ENCODE results near the gene CCDC195.
A peak's percentile ranks its signal among the peaks of the same experiment; 100 is the strongest.
"Not testable (repeated sequence)": the region's sequence is repeated elsewhere in the genome, so short reads cannot be mapped to it uniquely, and the experiment has no call there.

CCDC195 gene

DNA sequence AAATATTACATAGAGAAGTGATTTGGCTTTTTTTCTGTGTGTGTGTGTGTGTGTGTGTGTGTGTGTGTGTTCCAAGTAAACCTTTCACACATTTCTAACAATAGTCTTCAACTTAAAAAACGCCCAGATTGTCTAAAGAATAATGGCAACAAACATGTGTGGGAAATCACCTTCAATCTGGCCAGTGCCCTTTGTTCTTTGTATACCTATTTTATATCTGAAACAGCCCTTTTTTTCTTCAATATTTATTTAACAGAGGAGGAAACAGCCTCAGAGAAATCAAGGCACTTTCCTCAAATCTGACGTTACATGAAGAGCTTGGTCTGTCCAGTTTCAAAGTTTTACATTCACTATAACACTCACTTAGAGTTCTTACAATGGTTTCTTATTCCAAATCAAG is 25.3 kb downstream of the CCDC195 start:
- DNase-seq (ENCODE audit: low spot score) = no peak

DNA sequence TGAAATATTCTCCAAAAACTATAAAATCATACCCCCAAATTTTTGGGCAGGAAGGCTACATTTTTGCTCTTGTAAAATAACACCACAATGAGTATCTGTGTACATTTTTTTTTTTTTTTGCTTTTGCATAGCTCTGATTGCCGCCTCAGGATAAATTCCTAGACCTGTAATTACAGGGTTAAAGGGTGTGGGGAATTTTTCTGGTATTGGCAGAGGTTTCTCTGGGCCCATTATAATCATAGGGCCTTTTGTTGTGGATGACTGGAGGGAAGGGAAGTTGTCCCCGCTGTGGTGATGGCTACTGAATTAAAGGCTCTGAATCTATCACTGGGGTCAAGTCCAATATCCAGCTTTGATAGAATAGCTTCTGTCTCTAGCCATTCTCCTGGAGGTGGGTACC is 26.6 kb downstream of the CCDC195 start:
- DNase-seq (ENCODE audit: low spot score) = no peak

DNA sequence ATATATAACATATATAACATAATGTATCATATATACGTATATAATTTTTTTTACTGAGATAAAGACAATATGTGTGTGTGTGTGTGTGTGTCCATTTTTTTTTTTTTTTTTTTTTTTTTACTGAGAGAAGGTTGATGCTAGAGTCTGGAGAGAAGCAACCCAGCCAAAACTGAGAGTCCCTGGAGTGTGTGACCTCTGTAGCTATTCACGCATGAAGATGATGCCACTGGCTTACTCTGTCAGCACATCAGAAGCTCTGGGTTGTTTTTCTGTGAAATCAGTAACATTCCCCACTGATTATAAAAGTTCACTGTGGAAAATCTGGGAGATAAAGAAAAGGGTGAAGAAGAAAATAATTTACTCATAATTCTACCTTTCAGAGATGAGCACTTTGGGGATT is 27.2 kb downstream of the CCDC195 start:
- DNase-seq (ENCODE audit: low spot score) = no peak

DNA sequence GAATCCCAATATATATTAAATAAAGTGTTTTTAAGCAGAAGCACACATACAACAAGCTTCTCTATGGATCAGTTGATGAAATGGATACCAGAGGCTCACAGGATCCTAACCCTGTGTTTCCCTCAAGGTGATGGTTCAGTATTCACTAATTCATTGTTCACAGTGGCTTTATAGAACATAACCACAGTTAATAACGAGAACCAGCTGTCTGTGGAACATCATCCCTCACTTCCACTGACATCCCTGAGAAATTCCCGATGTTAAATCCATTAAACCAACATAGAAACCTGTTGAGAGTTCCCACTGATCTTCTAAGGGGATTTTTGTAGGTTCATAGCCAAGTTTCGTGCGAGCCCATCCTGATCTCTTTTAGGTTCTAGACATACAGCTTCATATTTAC is 29.0 kb downstream of the CCDC195 start:
- no peak for DNase-seq (ENCODE audit: low spot score)

DNA sequence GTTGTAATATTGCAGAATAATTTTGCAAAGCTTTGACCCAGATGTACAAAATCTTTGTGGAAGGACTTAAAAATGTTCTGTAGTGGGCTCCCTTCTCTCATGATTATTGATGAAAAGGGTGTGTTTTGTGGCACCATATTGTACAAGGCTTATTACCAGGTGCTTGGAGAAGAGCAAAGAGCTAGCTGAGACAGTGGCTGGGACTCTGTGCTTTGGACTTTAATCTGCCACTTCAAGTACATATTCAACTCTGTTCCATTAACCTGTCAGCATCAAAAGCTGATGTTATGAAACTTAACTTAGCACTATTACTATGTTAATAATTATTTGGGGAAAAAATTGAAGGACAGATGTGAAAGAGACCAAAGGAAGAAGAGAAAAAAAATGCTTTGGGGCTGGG is 31.0 kb downstream of the CCDC195 start:
- DNase-seq (ENCODE audit: low spot score) = no peak

- peak; percentile 4 for DNase-seq (ENCODE audit: low spot score)
Observed at GRCh38 chr2:224682134-224682533, 34.0 kb downstream of the CCDC195 start.

- DNase-seq (ENCODE audit: low spot score) = no peak
Observed at GRCh38 chr2:224671731-224672130, 44.4 kb downstream of the CCDC195 start.

DNA sequence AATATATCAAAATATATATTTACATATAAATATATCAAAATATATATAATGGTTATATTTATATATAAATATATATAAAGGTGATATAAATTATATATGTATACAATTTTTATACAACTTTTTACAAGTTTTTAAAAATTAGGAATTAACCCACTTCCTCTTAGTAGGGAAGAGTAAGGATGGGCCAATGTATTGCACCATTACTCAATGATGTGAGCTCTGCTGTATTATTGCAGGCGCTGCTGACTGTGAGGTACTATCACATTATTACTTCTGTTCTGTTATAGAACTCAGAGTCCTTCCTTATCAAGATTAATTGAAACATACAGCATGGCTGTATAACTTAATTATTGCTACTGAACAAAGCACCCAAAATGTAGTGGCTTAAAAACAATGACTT is 46.0 kb downstream of the CCDC195 start:
- no peak for DNase-seq (ENCODE audit: low spot score)

DNA sequence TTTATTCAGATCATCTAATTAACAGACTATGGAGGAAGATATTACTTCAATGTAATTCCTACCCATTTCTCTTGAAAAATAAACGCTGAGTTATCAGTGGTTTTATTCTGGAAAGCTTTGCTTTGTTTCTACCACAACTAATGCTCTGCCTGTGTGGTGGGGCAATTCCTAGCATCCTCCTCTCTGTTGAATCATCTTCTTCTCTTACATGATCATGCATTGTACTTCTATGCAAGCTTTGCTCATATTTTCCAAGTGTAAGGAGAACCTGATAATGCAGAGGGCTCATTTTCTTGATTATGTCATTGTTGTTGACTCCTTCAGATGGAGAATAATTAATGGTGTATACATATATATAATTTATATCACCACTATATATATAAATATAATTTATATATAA is 46.7 kb downstream of the CCDC195 start:
- DNase-seq (ENCODE audit: low spot score) = no peak

- DNase-seq (ENCODE audit: low spot score) = no peak
Observed at GRCh38 chr2:224668123-224668909, 47.8 kb downstream of the CCDC195 start.

GRCh38 chr2:224666951-224667553 is 49.1 kb downstream of the CCDC195 start:
- DNase-seq (ENCODE audit: low spot score) = no peak

- not testable (repeated sequence) for DNase-seq (ENCODE audit: low spot score)
Observed at GRCh38 chr2:224663322-224663721, 52.8 kb downstream of the CCDC195 start.

DNA sequence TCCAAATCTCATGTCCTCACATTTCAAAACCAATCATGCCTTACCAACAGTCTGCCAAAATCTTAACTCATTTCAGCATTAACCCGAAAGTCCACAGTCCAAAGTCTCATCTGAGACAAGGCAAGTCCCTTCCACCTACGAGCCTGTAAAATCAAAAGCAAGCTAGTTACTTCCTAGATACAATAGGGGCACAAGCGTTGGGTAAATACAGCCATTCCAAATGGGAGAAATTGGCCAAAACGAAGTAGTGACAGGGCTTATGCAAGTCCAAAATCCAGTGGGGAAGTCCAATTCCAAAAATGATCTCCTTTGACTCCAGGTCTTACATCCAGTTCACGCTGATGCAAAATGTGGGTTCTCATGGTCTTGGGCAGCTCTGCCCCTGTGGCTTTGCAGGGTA is 54.5 kb downstream of the CCDC195 start:
- DNase-seq (ENCODE audit: low spot score) = not testable (repeated sequence)

- DNase-seq (ENCODE audit: low spot score) = no peak
Observed at GRCh38 chr2:224659714-224660113, 56.5 kb downstream of the CCDC195 start.

- DNase-seq (ENCODE audit: low spot score) = no peak
Observed at GRCh38 chr2:224658780-224659405, 57.3 kb downstream of the CCDC195 start.

DNA sequence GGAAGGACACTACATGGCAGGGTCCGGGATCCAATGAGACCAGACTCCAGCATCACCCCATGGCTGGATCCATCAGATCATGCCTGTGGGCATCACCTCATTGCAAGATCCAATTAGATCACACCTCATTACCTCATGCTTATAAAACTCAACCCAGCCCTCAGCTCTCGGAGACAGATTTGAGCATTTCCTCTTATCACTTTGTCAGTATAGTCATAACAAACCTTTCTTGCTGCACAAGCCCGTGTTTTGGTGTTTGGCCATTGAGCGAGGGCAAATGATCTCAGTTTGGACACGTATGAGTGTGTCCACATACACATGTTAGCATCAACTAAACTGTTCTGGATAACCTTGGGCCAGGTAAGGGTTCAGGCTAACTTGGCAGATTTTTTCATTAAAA is 58.8 kb downstream of the CCDC195 start:
- DNase-seq (ENCODE audit: low spot score) = no peak

DNA sequence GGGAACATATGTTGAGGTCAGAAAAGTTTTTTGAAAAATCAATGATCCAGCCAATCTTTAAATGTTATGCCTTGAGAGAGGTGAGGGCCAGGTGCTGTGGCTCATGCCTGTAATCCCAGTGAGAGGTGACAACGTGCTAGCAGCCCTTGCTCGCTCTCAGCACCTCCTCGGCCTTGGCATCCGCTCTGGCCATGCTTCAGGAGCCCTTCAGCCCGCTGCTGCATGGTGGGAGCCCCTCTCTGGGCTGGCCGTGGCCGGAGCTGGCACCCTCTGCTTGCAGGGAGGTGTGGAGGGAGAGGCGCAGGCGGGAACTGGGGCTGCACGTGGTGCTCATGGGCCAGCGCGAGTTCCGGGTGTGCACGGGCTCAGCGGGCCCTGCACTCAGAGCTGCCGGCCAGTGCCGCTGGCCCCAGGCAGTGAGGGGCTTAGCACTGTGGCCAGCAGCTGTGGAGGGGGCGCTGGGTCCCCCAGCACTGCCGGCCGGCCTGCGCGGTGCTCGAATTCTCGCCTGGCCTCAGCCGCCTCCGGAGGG is 61.1 kb downstream of the CCDC195 start:
- DNase-seq (ENCODE audit: low spot score) = no peak

Data from pons (tissue), 1 donor.